Spleen (tissue), 7 donors: ENCODE results near the gene HNMT.

Source experiments
- CTCF ChIP-seq, 11 experiments: fragments of 200-600 bp in 7 of 11; fragments of 450-650 bp in 4 of 11; sonication (generic) in 4 of 11; IDR thresholded peaks in 8 of 11; conservative IDR thresholded peaks in 3 of 11; 1 replicate in 7 of 11; 2 replicates in 4 of 11; pipeline versions ENCODE4 v1.4.0 to v1.8.0; 2016 to 2021; ENCODE audit warnings: antibody characterized with exemption in 11 of 11, inconsistent platforms in 4 of 11, mild to moderate bottlenecking in 1 of 11
- POLR2A ChIP-seq, 3 donors: fragments of 450-650 bp; IDR thresholded peaks; one replicate each; pipeline ENCODE4 v1.5.1; 2017; ENCODE audit warnings: antibody characterized with exemption in 3 of 3, mild to moderate bottlenecking in 1 of 3
- donor health status: DM: no; HTN: no; CAD: no; lungs with moderate emphysema.
- donor health status: DM: no; HTN: no; CAD: no.
- donor health status: DM: no; HTN: no; CAD: no.

- TF ChIP-seq POLR2A (IDR thresholded peaks at IDR 0.05), result no peak
- TF ChIP-seq CTCF (IDR thresholded peaks at IDR 0.05 in 8 of 11, conservative IDR thresholded peaks at IDR 0.05 in 3 of 11), result no peak
These were observed 26.1 kb upstream of the HNMT start for GRCh38 chr2:137938204-137938603.
